Activated CD4-positive, alpha-beta T cell treated with anti-CD3 and anti-CD28 coated beads, Interleukin-2, amount 50 U/mL, for 16 hours (primary cell): ENCODE data around the gene ARHGAP8.
"Not testable (repeated sequence)": the region's sequence is repeated elsewhere in the genome, so short reads cannot be mapped to it uniquely, and the experiment has no call there.

Experiments
- DNase-seq: peaks from one replicate; pipeline ENCODE4 v3.0.0-alpha.2; 2020

Gene ARHGAP8

DNA sequence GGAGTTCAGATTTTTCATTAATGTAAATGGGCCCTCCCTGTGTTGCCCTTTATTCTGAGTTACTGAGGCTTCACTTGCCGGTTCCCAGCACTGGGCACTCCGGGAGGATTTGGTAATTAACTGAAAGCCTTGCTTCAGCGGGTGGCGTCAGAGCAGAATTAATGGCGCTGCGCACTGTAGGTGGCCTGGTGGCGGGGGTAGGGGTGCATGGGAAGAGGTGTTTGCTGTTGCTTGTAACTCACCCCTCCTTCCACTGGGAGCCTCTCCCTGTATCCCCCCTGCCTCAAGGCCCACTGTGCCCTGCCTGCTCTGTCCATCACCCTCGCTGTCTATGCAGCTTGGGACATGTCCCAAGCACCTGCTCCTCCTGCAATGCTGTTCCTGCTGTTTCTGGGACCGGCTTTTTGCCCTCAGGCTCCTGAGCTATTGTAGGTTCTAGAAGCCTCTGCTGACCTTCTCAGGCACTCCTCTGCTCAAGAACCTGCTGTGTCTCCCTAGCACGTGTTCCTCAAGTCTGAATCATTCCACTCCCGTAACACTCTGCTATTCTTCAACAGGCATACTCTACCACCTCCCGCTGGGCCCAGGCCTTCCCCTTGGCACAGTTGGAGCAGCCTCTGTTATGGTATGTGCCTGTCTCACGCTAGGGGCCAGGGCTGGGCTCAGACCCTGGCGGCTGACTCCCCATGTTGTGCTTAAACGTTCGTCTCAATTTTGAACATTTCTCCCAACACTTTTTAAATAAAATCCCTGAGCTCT, 24.4 kb downstream of the ARHGAP8 start:
- no peak for DNase-seq

DNA sequence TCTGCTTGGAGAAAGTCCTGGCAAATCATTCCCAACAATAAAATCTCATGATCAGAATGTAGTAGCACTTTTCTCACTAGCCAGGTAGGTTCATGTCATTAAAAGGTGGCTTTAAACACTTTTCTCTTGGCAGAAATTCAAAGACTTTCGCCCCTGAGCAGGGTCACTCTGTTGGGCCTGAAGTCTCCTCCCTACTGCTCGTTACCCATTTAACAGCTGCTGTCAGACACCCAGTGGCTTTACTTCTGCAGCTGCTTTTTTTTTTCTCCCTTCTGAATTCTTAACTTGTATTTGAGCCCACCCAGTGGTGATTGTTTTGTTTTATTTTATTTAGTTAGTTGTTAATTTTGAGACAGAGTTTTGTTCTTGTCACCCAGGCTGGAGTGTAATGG, 25.0 kb downstream of the ARHGAP8 start:
- no peak for DNase-seq

DNA sequence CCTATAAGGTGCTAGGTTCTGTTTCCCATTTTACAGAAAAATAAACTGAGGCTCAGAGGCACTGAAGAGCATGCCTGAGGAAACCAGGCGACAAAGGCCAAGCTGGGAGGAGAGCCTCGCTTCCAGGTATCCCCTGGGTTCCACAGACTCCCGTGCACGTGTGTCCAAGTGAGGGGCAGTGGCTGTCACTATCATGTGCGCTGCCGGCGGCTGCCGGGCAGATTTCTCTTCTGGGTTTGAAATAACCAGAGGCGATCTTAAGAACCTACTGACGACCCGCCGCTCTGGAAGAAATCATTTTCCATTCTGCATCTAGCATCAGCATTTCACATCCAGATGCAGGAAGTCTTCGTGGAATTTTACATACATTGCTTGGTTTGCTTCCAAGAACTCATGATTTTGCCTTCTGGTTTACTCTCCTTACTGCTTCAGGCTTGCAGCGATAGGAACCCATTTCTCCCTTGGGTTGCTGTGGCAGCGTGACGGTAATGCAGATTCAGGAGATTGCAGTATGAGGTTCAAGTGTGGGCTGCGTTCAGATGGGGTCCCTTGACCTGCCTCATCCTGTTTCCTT, 28.6 kb downstream of the ARHGAP8 start:
- no peak for DNase-seq

DNA sequence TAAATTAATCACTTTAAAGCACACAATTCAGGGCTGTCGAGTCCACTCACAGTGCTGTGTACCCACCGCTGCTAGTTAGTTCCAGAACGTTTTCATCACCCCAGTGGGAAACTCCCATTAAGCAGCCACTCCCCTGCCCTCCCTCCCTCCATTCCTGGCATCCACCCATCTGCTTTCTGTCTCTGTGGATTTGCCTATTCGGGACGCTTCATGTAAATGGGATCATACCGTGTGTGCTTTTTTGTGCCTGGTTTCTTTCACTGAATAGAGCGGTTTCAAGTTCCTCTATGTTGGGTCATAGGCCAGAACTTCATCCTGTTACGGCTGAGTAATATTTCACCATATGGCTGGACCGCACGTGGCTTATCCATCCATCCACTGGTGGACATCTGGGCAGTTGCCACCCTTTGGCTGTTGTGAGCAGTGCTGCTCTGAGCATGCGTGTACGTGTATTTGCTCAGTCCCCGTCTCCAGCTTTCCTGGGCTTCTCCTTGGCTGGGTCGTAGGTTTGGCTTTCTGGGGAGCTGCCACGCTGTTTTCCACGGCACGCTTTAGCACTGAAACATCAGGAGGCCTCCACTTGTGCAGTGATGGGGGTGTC, 30.1 kb downstream of the ARHGAP8 start:
- DNase-seq: no peak

DNA sequence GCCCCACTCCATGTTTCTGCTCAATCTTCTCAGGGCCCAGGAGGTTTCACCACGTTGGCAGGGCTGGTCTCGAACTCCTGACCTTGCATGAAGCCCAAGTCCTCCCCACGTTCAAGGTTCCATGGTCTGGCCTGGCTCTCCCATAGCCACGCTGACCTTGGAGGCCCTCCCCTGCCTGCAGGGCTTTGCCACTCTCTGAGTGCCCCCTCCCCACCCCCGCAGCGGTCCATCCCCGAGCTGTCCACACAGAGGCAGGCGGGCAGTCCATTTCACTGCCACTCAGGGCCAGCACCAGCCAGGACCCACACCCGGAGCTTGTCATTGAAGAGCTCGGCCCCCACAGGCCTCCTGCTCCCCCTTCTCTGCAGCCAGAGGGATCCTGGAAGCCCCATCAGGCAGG, 30.7 kb downstream of the ARHGAP8 start:
- DNase-seq: no peak

DNA sequence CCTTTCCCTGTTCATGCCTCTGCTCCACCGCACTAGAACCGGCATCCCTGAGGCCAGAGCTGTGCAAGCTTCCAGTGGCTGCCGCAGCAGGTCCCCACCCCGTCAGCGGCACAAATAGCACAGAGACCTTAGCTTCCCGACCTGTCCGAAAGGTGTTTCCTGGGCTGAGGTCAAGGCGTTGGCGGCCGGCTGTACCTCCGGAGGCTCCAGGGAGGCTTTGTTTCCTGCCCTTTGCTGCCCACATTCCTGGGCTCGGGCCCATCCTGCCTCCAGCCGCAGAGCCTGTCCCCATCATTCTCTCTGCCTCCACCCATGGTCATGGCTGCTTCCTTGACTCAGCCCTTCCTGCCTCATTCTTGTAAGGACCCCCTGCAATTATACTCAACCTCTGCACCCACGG, 31.2 kb downstream of the ARHGAP8 start:
- no peak for DNase-seq

DNA sequence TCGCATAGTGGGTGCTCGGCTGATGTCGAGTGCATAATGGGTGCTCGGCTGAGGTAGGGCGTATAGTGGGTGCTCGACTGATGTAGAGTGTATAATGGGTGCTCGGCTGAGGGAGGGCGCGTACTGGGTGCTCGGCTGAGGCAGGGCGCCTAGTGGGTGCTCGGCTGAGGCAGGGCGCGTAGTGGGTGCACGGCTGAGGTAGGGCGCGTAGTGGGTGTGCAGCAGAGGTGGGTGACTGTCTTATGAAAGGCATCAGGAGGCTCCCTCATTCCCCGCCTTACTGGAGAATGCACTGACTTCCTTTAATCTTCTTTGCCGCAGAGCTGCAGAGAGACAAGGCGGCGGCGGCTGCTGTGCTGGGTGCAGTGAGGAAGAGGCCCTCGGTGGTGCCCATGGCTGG, 33.8 kb downstream of the ARHGAP8 start:
- DNase-seq: no peak

DNA sequence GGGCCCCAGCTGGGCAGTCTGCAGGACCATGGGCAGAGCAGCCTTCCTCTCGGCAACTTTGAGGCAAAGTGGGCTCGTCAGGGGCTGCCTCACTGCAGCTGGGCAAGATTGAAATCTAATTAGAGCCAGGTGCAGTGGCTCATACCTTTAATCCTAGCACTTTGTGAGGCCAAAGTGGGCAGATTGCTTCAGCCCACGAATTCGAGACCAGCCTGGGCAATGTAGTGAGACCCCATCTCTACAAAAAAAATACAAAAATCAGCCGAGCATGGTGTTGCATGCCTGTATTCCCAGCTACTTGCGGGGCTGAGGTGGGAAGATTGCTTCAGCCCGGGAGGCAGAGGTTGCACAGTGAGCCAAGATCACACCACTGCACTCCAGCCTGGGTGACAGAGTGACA, 34.2 kb downstream of the ARHGAP8 start:
- DNase-seq: no peak

DNA sequence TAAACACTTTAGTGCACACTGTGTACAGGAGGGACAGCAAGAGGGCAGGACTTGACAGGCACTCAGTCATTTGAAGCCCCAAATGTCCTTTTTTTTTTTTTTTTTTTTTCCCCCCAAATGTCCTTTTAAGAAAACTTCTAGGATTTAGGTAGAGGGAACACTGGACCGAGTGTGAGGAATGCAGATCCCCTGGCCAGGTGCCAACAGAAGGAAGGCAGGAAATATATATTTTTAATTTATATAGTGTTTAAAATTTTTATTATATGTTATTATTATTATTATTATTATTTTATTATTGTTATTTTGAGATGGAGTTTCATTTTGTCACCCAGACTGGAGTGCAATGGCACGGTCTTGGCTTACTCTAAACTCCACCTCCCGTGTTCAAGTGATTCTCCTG, 35.5 kb downstream of the ARHGAP8 start:
- DNase-seq: no peak

DNA sequence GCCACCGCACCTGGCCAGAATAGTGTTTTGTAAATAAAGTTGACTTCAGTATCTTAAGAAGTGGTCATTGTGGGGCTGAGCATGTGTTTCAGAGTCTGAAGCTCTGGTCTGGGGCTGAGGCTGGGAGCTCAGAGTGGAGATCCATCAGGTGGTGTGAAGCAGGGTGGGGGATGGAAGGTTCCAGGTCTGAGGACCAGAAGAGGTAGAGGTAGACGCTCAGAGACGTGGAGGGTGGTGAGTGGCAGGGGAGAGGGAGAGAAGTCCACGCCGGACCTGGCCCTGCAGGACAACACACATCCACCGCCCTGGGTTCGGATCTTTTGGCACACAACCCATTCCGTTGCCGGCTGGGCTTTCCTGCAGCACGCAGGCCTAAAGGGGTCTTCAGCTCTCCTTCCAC, 40.7 kb downstream of the ARHGAP8 start:
- no peak for DNase-seq

DNA sequence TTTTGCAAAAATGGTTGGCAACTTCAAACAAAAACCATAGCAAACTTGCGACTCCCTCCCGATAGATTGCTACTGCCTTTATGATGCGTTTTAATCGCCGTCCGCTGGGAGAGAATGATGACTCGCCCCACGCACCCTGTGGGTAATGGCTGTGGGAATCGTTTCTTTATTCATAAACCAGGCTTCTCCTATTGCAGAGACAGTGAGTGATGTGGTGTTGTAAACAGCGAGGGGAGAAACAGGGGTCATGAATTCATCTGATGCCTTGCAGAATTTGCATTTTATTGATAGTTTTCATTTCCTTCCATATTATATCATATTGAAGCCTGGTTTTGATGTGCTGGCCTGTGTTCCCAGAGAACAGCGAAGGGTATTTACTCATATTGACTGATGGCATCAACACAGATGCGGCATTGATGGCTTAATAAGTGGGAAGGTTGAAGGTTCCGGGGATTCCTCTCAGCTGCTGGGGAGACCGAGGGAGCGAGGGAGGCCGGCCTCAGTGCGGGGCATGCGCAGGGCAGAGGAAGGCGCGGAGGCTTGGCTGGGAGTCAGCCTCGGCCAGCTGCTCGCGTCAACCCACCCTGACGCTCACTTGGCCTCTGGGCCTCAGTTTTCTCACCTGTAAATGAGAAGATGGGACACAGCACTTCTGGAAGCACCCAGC, 41.3 kb downstream of the ARHGAP8 start:
- DNase-seq: no peak

DNA sequence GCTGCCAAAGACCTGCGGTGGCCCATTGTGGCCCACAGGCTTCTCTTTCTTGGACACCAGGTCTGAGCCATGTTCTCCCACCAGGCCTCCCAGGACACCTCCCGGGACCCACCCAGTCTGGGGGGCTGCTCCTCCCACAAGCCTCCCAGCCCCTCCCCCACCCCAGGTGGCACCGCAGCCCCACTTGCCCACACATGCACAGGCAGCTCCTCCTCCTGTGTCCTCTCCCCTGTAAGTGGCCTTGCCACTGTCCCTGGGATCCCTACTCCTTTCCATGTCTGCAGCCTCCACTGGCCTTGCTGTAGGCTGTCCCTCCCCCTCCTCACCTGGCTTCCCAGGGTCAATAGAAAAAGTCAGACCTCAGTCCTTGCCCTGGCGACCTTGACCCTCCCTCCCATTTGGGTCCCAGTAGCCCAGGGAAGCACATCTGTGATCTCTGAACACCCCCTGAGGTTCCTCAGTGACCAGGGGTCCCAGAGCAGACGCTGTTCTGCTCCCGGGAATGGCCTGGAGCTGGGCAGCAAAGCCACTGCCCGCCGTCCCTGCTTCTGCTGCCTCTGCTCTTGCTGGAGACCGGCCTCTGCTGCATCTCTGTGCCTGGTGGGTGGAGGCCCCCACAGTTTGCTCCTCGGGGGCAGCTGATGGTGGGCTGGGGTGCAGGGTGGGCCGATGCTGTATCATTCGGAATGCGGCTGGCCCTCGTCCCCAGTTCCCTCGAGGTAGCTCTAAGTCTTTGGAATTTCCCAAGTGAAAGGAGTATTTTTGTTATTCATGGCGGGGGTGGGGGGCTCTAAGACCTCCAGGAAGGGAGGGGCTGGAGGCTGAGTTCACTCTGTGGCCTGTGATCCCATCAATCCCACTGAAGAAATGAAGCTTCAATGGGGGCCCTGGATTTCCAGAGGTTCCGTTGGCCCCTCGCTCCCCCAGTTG, 43.6 kb downstream of the ARHGAP8 start:
- DNase-seq: no peak

DNA sequence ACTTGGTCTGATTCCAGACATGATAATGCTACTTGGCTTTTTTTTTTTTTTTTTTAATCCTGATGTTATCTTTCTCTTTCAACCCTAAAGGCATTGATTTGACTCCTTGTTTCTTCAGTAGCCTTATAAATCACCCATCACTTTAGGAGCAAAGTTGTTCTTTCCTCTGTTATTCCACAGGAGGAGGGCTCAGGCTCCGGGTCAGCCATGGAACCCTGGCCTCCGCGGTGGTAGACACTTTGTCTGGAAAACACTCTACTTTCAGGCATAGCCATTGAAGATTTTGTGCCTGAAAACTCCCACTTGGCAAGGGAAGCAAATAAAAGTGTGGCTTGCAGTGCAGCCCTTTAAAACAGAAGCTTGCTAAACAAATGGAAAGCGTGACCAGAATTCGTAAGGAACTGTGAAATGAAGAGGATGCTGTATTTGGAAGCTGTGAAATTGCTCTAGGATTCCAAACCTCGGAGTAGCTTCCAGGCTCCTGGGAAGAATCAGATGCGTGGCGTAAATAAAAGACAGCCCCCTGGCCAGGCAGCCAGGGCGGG, 44.9 kb downstream of the ARHGAP8 start:
- DNase-seq: no peak

DNA sequence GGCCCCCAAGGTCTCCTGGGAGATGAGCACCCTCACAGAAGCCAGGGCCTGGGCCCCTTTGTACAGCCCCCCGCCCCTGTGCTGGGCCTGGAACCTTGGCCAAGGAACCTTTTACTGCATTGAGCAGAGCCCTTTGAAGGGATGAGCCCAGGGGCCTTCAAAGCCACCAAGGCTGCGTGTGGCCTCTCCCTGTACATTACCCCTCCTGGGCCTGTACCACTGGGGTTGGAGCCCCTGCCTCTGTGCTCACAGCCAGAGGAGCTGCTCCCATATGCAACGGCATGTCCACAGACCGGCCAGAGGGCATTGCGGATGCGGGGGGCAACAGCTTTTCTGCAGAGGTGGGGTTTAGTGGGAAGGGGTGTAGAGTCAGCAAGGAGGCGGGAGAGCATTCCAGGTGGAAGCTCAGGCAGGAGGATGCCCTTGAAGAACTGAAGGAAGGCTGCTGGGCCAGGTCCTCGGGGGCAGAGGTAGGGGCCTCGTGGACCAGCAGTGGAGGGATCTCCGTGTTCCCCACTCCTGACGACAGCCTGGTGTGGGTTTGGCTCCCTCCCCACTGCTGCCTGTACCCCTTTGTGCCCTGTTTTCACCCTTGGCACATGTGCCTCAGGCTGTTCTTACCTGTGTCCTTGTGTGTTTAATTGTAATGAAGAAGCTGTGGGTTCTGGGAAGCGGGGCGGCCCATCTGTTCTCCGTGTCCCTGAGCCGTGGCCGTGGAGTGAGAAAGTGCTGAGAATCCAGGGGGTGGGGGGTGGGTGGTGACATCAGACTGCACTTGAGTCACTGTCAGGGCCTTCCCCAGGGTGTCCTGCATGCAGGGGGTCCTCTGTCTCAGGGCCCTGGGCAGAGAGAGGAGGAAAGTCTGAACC, 46.9 kb downstream of the ARHGAP8 start:
- DNase-seq: no peak

DNA sequence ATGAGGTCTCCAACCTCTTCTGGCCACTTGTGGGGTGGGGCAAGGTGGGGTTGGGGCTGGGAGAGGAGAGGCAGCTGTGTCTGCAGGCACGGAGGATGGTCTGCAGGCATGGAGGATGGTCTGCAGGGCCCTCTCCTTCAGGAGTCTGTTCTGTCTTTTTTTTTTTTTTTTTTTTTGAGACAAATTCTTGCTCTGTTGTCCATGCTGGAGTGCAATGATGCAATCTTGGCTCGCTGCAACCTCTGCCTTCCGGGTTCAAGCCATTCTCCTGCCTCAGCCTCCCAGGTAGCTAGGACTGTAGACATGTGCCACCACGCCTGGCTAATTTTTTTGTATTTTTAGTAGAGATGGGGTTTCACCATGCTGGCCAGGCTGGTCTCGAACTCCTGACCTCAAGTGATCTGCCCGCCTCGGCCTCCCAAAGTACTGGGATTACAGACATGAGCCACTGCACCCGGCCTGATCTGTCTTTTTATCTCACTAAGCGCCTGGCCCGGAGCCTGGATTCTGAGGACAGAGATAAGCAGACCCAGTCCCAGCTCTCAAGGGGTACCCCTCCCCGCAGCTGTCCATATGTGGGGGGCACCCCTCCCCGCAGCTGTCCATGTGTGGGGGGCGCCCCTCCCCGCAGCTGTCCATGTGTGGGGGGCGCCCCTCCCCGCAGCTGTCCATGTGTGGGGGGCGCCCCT, 47.7 kb downstream of the ARHGAP8 start:
- DNase-seq: not testable (repeated sequence)

DNA sequence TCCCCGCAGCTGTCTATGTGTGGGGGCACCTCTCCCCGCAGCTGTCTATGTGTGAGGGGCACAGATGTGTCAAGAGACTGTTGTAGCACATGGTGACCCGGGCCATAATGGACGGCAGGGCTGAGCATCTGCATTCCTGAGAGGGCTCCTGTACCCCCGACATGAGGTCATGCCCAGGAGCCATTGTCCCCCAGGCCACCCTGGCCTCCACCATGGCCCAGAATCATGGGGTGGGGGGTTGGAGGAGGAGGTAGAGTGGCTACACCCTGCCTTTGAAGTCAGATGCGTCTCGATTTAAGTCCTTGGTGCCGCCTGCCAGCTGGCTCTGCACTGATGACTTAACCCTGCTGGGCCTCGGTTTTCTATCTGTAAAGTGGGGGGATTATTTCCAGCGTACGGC, 49.1 kb downstream of the ARHGAP8 start:
- no peak for DNase-seq

DNA sequence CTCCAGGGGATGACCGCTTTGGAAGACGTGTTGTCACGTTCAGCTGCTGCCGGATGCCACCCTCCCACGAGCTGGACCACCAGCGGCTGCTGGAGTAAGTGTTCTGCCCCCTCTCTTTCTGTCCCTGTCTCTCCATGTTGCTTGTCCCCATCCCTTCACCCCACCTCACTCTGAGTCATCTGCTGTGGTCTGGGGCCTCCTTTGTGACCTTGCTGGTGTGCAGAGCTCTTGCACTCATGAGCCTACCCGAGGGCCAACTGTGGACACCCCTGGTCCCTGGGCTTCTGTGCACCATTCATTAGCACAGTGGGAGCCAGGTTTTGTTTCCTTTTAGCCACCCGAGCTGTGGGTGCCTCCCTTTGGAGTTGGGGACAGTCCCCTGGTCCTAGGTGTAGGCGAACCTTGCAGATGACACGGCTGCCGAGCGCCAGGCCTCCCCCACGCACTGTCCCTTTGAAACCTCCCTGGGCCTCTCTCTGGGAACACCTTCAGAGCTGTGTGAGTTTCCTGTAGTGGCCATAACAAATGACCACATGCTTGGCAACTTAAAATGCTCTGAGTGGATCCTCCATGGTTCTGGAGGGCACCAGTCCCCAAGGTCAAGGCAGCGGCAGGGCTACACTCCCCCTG, 49.8 kb downstream of the ARHGAP8 start:
- DNase-seq: no peak

DNA sequence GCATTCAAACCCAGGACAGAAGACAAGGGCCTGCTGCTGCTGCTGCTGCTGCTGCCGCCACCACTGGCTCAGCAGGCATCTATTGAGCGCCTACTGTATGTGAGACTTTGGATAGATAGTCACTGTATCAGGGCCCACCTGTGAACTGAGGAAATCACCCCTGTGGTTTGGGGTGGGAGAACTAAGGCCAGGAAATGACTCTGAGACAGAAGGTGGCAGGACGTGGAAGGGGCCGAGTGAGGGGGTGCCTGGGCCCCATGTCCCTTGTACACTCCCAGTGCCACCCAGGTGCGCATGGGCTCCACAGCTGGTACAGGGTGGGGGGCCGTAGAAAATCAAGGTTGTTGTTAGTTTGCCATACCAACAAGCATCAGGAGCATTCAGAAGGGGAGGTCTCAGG, 50.6 kb downstream of the ARHGAP8 start:
- DNase-seq: no peak

DNA sequence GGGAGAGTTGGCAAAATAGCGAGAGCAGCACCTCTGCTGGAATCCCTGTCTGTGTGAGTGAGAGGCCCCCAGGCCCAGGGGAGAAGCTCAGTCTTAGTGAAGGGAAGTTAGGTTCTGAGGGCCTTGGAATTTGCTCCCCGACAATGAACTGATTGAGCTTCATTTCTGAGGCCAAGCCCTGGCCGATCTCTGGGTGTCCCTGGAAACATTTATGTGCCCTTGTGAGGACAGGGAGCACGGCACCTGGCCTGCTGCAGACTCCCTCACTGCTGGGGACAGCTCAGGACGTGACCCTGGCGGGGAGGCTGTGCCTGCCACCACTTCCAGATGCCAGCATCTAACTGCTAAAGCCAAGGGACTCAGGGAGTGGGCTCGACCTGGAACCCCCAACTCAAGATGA, 52.0 kb downstream of the ARHGAP8 start:
- DNase-seq: no peak

DNA sequence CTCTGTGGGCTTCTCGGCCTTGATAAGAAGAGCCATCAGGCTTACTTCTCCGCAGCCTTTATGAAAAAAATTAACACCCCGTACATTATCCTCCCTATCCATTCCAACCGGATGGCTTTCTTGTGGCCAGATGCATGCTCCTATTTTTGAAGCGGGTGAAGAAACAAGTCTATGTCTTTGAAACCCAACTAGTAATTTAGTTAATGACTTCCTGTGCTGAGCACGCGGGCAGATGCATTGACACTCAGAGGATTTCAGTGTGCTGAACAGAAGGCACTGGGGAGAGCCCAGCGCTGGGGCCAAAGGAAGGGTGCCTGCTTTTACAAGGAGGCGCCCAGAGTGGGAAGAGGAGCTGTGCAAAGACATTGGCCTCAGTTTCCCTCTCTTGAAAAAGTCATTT, 53.3 kb downstream of the ARHGAP8 start:
- DNase-seq: no peak

DNA sequence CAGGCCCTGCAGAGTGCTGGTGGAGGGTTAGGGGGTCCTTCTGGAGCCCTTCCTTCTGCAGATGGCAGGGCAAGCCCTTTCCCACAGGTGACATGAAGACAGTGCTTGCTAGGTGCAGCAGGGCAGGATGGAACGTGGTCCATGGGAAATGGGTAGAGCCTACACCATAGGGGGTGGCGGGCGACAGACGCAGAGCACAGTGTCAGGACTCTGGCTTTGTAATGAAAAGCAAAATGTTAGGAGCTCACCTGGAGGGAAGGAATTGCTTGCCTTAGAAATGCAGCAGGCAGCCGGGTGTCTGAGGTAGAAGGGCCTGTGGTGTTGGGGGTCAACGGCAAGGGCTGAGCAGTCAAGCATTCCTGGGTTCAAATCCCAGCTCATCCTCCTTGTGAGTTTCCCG, 54.9 kb downstream of the ARHGAP8 start:
- no peak for DNase-seq
